ENCODE measurements around the gene MMP25. TPM values are rescaled to one million over a fixed set of nuclear protein-coding genes. Genes with fewer than 3 reads are reported as not detected.

The MMP25 gene
- total and polyA plus RNA-seq, 9 of the 15 experiments (the other 6 are each of a cell fraction or from before 2014, with no cell fraction given) = 0.03 to 0.04 TPM; not detected in 7

DNA sequence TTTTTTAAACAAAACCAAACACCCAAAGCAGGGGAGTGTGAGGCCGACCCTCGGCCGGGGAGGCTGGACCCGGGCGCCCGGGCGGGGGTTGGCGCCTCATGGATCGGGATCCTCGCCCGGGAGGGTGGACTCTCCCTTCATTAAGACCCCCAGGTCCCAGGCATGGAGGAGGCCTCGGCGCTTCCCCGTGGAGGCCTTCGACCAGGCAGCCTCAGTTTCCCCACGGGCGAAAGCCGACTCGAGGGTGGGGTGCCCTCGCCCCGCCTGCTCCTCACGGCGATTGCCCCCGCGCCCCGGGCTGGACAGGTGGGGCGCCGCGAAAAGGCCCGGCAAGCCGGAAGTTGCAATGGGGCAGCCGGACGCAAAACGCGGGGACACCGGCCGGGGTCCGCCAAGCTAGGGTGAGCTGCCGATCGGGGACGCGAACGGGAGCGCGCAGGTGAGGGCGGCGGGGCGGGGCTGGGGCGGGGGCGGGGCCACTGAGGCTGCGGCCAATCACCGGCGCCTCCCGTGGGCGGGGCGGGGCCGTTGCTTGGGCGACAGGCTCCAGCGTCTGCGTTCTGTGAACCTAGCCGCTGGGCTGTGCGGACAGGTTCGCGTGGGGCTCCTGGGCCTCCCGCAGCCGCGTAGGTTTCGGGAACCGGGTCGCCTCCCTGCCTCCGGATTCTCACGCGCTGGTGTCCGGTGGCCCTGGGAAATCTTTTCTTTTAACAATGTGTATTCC is 60.0 kb downstream of the MMP25 start (continued):
- TF ChIP-seq, protein P1, sequence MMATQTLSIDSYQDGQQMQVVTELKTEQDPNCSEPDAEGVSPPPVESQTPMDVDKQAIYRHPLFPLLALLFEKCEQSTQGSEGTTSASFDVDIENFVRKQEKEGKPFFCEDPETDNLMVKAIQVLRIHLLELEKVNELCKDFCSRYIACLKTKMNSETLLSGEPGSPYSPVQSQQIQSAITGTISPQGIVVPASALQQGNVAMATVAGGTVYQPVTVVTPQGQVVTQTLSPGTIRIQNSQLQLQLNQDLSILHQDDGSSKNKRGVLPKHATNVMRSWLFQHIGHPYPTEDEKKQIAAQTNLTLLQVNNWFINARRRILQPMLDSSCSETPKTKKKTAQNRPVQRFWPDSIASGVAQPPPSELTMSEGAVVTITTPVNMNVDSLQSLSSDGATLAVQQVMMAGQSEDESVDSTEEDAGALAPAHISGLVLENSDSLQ (IDR thresholded peaks at IDR 0.05) = peak; percentile 17; the same call in 1 of the 2 replicates
- TF ChIP-seq YY1 (IDR thresholded peaks at IDR 0.05; ENCODE audit: borderline replicate concordance in 1 of 3, control insufficient read depth in 1 of 3, extremely low read depth in 1 of 3, insufficient read depth in 3 of 3, insufficient read length in 1 of 3, insufficient replicate concordance in 2 of 3, low read depth in 1 of 3, low read length in 2 of 3) = peak in 2 of 3 experiments; percentile 70 to 71
- no peak for TF ChIP-seq CHD2 (IDR thresholded peaks at IDR 0.05; ENCODE audit: low read depth, low read length)
- TF ChIP-seq VEZF1 (CRISPR knock-in tag; IDR thresholded peaks at IDR 0.05) = peak; percentile 96
- peak; percentile 74; the same call in 1 of the 2 replicates for TF ChIP-seq NKRF (IDR thresholded peaks at IDR 0.05; ENCODE audit: borderline replicate concordance)
- peak; percentile 76; the same call in 1 of the 2 replicates for TF ChIP-seq HNRNPL (IDR thresholded peaks at IDR 0.05; ENCODE audit: low read depth, low read length)
- TF ChIP-seq ZNF511 (CRISPR knock-in tag; IDR thresholded peaks at IDR 0.05) = peak; percentile 63; the same call in 1 of the 2 replicates
- TF ChIP-seq MAX (CRISPR knock-in tag; IDR thresholded peaks at IDR 0.05) = peak; percentile 54; the same call in 1 of the 2 replicates
- peak; percentile 62; the same call in 1 of the 2 replicates for TF ChIP-seq ETV1 (tag; conservative IDR thresholded peaks at IDR 0.05; ENCODE audit: low read depth)
- TF ChIP-seq TRIM28 (IDR thresholded peaks at IDR 0.05) = peak; percentile 31; the same call in 1 of the 2 replicates
- TF ChIP-seq ILF3 (IDR thresholded peaks at IDR 0.05; ENCODE audit: borderline replicate concordance) = no peak
- peak; percentile 88 for TF ChIP-seq ZFX (CRISPR knock-in tag; IDR thresholded peaks at IDR 0.05)
- no peak; the same call in 1 of the 2 replicates for TF ChIP-seq CEBPG (CRISPR knock-in tag; IDR thresholded peaks at IDR 0.05)
- TF ChIP-seq CEBPG (tag; conservative IDR thresholded peaks at IDR 0.05 in 1 of 2, IDR thresholded peaks at IDR 0.05 in 1 of 2) = peak in 1 of 2 experiments; percentile 32; a peak in 1 of 4 replicates
- peak; percentile 68; the same call in 1 of the 2 replicates for TF ChIP-seq CBX1 (IDR thresholded peaks at IDR 0.05; ENCODE audit: low read depth)
- no peak for TF ChIP-seq FOXA1 (IDR thresholded peaks at IDR 0.05; ENCODE audit: borderline replicate concordance)
- peak; percentile 91 for TF ChIP-seq TAF1 (IDR thresholded peaks at IDR 0.05; ENCODE audit: control insufficient read depth, extremely low read depth, insufficient read depth, low read length, severe bottlenecking)
- TF ChIP-seq, protein P2, sequence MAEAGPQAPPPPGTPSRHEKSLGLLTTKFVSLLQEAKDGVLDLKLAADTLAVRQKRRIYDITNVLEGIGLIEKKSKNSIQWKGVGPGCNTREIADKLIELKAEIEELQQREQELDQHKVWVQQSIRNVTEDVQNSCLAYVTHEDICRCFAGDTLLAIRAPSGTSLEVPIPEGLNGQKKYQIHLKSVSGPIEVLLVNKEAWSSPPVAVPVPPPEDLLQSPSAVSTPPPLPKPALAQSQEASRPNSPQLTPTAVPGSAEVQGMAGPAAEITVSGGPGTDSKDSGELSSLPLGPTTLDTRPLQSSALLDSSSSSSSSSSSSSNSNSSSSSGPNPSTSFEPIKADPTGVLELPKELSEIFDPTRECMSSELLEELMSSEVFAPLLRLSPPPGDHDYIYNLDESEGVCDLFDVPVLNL (CRISPR knock-in tag; IDR thresholded peaks at IDR 0.05; ENCODE audit: low read depth) = no peak

All from K562 (cell line).